Measurements from ENCODE around the gene SPTBN1. TPM values are rescaled to one million over a fixed set of nuclear protein-coding genes. Genes with fewer than 3 reads are reported as not detected.

SPTBN1 gene
- total RNA-seq, 4 donors from 2014 or later, result 132 to 239 (median 195) TPM

- intact Hi-C loops (cut with DNase I; ENCODE audit: low total_unique reads), result loop anchor here (10.0 kb wide), 1 partner anchor 509 kb away; no protein-coding TSS in a partner anchor
- DNase-seq (ENCODE audit: low spot score in 2 of 2), result peak in 1 of 2 donors; percentile 80
- TF ChIP-seq CTCF (IDR thresholded peaks at IDR 0.05), result no peak
- TF ChIP-seq POLR2A (IDR thresholded peaks at IDR 0.05), result no peak
- no peak overlapping the region for H3K4me3 ChIP-seq (ENCODE audit: low read depth, poor library complexity, severe bottlenecking)
- WGBS, 2 donors, result 3 to 8% methylated on average over 3 of the region's 3 CpGs
Observed at GRCh38 chr2:54666131-54666633, 210.1 kb downstream of the SPTBN1 start.

GRCh38 chr2:54666634-54667265 is 210.6 kb downstream of the SPTBN1 start:
- 11 to 21% methylated on average over 6 of the region's 6 CpGs for WGBS, 2 donors
- intact Hi-C loops (cut with DNase I; ENCODE audit: low total_unique reads), result loop anchor here (10.0 kb wide), 1 partner anchor 508 kb away; no protein-coding TSS in a partner anchor
- DNase-seq (ENCODE audit: low spot score in 2 of 2), result peak in 1 of 2 donors; percentile 55
- no peak for TF ChIP-seq POLR2A (IDR thresholded peaks at IDR 0.05)
- TF ChIP-seq CTCF (IDR thresholded peaks at IDR 0.05), result no peak
- H3K4me3 ChIP-seq (ENCODE audit: low read depth, poor library complexity, severe bottlenecking), result no peak overlapping the region

- intact Hi-C loops (cut with DNase I; ENCODE audit: low total_unique reads), result loop anchor here (10.0 kb wide), 1 partner anchor 508 kb away; no protein-coding TSS in a partner anchor
- no peak overlapping the region for H3K4me3 ChIP-seq (ENCODE audit: low read depth, poor library complexity, severe bottlenecking)
- DNase-seq (ENCODE audit: low spot score in 2 of 2), result no peak
- no peak for TF ChIP-seq POLR2A (IDR thresholded peaks at IDR 0.05)
- 84 to 87% methylated on average over 4 of the region's 4 CpGs for WGBS, 2 donors
Observed at GRCh38 chr2:54667266-54667639, 211.1 kb downstream of the SPTBN1 start.

GRCh38 chr2:54667726-54668650 is 211.9 kb downstream of the SPTBN1 start:
- 87 to 88% methylated on average over 17 of the region's 17 CpGs for whole genome bisulfite sequencing, 2 donors
- intact Hi-C loops (cut with DNase I; ENCODE audit: low total_unique reads), result loop anchor here (10.0 kb wide), 1 partner anchor 507 kb away; no protein-coding TSS in a partner anchor
- TF ChIP-seq POLR2A (IDR thresholded peaks at IDR 0.05) (no peak), CTCF (IDR thresholded peaks at IDR 0.05) (no peak)
- no peak overlapping the region for H3K4me3 ChIP-seq (ENCODE audit: low read depth, poor library complexity, severe bottlenecking)
- DNase-seq (ENCODE audit: low spot score in 2 of 2), result no peak

- TF ChIP-seq CTCF (IDR thresholded peaks at IDR 0.05) (no peak), POLR2A (IDR thresholded peaks at IDR 0.05) (no peak)
- WGBS, 2 donors, result 89 to 97% methylated on average over 5 of the region's 5 CpGs
- intact Hi-C loops (cut with DNase I; ENCODE audit: low total_unique reads), result loop anchor here (10.0 kb wide), 1 partner anchor 506 kb away; no protein-coding TSS in a partner anchor
- no peak for DNase-seq (ENCODE audit: low spot score in 2 of 2)
- no peak overlapping the region for H3K4me3 ChIP-seq (ENCODE audit: low read depth, poor library complexity, severe bottlenecking)
Observed at GRCh38 chr2:54668711-54669110, 212.6 kb downstream of the SPTBN1 start.
